CD4-positive, alpha-beta T cell treated with Interleukin-4 for 1 hour (primary cell): Measurements from ENCODE around the gene HJURP.

Experiments
- DNase-seq, 2 donors: peaks; one replicate each; pipeline ENCODE4 v3.0.0-alpha.2; 2020 to 2022

The HJURP gene

DNA sequence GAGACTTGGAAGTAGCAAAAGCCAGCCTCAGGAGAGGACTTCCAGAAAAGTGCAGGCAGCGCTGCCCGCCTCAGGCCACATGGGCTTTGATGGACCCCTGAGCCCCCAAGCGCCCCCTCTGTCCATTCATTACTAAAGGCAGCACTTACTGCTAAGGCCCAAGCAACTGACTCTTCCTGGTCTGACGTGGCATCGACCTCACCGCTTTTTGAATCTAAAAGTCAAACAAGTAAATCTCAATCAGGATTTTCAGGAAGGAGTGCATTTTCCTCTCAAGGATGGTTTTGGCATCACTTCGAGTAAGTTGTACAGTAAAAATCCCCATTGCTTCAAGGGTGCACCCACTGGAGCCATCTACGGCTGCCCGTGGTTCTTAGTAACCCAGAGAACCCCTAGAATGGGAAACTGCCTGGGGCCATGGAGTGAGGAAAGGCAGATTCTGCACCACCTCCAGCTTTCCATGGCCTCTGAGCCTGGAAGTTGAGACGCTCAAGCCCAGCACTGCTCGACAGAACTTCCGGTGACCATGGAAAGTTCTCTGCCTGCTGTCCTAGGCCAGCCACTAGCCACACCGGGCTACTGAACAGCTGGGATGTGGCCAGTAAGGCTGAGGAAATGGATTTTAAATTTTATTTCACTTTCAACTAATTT lies 7.0 kb downstream of the HJURP start:
- DNase-seq, result no peak

- no peak for DNase-seq
Observed at GRCh38 chr2:233846387-233847247, 7.7 kb downstream of the HJURP start.

DNA sequence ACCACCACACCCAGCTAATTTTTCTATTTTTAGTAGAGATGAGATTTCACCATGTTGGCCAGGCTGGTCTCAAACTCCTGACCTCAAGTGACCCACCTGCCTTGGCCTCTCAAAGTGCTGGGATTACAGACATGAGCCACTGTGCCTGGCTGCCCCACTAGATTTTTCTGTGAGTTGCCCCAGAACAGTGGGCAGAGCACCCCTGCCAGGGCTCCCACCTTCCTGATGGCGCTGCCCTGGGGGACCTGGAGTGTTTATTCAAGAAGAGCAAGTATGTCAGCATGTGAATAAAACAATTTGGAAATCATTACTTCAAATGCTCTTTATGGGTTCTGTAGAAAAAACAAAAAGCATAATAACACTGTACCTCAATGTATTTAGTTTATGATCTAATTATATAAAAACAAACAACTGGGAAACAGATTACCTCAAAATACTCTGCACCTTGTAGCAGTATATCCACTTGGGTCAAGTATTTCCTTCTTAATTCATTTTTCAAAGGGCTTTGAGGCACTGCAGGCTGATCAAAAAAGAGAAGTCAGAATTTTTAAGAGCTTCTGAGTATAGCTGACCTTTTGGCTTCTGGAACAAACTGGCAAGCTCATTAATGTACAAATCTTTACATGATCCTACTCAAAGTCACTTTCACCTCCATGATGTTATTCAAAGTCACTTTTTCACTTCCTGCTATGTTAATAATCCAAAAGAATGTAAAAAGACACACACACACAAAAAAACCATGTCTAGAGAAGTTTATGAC lies 8.9 kb downstream of the HJURP start:
- no peak for DNase-seq

GRCh38 chr2:233844836-233845235 lies 9.5 kb downstream of the HJURP start:
- DNase-seq, result no peak

DNA sequence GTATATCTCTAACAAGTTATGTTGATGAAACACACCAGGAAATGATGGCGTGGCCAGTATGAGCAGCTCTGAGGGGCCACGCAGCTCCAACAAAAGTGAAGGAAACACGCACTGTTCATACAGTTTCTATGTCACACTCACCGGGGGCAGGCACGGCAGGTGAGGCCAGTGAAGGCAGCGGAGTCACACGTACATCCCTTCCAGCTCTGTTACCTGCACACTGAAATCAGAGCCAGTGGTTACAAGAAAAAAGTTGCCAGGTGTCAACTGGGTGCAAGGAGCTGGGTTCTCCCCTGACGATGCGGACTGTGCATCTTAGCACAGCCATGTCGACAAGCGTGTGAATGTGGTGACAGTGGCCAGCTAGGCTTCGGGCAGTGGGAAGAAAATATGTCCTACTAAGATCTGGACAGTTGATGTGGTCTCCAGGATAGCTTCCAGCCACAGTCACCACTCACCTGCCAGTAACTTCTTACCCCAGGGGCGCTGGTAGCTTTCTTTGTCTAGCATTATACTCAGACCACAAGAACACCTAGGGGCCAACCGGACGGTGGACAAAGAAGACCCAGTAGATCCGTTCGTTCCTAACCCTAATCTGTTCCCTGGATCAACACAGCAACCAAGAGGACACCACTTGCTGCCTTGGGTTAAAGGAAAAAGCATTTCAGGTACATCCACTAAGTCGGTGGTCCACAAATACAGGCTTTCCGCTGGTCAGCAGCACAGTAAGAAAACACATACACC lies 10.1 kb downstream of the HJURP start:
- DNase-seq, result no peak

- DNase-seq, result no peak
Observed at GRCh38 chr2:233841183-233841582, 13.2 kb downstream of the HJURP start.

- DNase-seq, result no peak
Observed at GRCh38 chr2:233840520-233840919, 13.8 kb downstream of the HJURP start.

DNA sequence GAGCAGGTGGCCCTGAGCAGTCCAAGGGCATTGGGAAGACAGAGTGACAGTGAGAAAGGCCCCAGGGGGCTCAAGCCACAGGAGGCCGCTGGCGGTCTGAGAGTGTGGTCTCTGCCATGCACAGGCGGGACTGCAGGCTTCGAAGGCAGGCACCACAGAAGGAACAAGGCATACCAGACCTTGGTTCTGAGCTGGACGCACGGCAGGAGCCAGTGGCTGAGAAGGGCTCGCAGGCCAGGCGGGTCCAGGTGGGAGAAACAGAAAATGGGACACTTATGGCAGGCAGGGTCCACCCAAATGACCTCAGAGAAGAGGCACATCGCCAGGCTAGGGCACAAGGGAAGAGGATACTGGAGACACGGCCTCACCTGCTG lies 14.9 kb downstream of the HJURP start:
- DNase-seq, result no peak

DNA sequence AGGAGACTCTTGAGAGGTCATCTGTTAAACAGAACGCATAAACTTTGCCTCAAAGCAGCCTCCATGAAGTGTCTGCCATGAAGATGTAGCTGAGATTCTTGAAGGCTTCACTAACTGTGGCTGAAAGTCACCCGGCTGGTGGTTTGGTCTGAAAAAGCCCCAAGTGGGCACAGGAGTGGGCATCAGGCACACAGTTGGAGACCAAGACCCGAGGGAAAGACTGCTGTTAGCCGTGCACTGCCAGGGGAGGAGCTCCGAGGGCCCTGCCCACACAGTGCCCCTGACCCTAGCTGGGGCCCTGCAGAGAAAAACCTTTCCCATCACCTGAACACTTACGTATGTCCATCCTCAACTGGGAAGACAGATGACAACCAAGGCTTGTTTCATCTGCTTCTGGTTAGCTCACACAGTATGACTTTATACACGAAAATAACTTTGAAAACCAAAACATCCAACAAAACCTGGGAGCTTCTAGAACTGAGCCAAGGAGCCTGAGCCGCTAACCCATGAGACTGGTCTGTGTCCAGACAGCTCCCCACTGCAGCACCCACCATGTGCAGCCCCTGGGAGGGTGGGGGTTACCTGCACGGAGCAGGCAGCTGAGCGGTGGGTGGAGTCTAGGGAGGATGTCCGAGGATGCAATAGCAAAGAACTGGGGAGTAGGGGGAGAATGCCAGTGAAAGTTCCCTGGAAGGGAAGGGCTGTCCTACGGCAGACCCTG lies 15.4 kb downstream of the HJURP start:
- DNase-seq, result no peak

DNA sequence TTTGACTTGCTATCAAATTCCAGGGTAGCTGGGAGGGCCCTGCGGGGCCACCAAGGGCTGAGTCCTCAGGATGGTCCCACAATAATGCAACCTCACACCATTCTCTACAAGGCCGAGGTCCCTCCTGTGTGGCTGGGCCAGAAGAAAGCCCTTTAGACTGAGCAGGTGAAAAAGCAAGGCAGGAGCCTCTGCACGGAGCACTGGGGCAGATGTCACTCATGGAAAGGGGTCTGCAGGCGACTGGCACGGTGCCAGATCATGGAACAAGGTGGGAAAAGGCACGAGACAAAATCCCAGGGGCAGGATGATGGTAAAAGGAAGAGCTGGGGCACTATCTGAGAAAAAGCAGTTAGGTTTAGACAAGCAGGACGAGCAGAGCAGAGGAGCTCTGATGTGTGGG lies 16.1 kb downstream of the HJURP start:
- DNase-seq, result no peak

- DNase-seq, result no peak
Observed at GRCh38 chr2:233837694-233838229, 16.6 kb downstream of the HJURP start.

DNA sequence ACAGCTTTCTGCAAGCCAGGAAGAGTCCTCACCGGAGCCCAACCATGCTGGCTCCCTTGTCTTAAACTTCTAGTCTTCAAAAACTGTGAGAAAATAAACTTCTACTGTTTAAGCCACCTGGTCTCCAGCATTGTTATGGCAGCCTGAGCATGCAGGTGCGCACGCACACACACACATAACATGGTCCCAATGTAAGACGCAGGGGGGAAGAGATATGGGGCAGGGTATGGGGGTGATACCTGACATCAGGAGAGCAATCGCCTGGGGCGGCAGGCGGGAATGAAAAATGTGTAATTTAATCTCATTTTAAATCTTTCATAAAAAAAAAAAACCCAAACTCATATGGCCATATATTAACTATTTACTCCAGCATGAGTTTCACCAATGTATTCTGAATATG lies 18.0 kb downstream of the HJURP start:
- no peak for DNase-seq

DNA sequence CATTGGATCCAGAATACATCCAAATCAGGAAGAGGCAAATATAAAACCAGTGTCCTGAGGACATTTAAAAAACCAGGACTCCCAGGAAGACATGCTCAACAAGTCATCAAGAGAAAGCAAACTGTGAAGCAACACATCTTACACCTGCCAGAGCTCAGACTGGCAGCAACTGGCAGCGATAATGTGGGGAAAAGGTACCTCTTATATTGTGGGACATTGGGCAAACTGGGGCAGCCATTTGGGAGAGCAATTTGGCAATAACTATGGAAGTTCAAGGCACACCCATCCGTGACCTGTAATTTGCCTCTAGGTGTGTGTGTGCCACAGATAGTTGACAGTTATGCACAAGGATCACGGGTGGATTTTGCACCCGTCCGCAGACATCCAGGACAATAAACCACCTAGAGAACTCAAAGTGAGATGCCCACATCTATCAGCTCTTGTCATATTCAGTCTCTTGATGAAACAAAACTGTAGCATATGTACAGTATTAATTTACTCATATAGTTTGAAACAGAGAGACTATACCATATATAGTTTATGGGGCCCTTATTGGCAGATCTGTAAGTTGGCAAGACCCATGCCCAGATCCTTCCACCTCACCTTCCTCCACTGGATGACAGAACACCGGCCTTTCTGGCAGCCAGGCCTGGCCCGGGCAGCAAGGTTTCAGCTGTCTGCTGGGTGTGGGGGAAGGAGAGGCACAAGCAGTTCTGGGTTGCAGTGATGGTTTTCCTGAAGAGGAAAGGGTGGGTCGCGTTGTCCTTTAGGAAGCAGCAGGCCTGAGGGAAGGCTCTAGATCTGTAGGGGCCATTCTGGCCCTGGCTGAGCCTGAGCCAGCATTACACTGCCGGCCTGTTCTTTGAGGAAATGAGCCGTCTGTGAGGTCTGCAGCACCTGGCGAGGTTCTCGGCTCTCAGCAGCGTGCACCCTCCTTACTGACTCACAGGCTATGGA lies 18.8 kb downstream of the HJURP start:
- no peak for DNase-seq

DNA sequence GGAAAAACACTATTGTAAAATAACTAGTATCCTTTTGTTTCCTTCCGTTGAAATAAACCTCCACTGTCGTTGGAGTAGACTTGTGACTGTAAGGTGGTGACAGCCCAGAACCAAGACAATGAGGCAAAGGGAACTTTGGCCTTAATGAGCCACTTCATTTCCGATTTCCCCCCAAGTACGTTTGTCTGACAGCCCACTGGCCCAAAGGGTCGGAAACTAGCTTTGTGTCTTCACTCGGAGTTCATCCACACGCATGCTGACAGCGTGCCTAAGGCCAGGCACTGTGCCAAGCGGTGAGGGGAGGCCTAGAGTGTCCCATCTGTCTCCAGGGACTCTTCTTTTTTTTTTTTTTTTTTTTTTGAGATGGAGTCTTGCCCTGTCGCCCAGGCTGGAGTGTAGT lies 21.0 kb downstream of the HJURP start:
- no peak for DNase-seq

DNA sequence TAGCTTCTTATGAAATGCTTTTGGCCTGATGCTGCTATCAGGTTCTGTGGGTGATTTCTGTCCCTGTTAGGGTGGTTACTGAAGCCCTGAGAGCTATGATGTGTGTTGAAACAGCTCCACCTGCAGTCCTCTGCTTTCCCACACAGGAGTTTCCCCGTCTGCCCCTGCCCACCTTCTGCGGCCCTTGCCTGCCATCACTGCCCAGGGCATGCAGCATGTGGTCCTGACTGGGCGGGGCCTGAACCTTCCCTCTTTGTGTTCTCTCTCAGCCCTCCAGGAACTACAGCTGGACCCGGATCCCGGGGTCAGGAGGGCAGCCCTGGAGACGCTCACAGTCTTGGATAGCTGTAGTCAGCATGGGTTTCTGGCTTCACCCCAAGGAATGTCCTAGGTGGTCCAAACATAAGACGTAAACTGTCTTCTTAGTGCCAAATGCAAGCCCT lies 21.4 kb downstream of the HJURP start:
- DNase-seq, result no peak

GRCh38 chr2:233832414-233832813 lies 21.9 kb downstream of the HJURP start:
- no peak for DNase-seq

GRCh38 chr2:233831861-233832260 lies 22.5 kb downstream of the HJURP start:
- DNase-seq, result no peak

DNA sequence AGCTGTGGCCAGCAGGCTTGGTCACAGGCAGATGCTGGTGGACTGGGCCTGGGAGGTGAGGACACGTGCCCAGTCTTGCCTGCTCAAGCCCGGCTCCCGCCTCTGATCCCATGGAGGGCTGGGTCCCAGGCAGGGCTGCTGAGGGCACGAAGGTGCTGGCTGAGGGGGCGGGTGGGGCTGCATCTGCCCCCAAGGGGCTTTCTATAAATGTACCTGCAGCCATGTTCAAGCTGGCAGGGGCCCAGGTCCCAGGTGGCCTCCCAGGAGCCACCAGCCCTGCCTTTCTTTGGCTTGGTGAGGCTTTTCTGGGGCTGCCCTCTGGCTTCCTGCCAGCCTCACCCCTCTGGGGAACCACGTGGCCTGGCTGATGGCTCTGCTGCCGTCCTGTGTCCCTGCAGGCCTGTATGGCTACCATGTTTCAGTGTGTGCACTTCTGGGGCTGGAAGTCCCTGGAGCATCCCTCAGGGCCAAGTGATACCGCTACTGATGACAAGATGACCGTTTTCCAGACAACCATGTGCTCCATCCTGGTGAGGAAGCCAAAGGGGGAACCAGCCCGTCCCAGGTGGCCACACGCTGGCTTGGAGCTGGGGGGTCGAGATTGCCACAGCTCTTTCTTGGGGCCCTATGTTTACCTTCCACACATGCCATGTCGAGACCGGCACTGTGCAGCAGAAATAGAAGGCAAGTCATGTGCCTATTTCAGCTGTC lies 23.2 kb downstream of the HJURP start:
- no peak for DNase-seq

GRCh38 chr2:233830111-233830802 lies 24.1 kb downstream of the HJURP start:
- no peak for DNase-seq
